Loucy (cell line): Measurements from ENCODE around the gene TOP1.

Experiments used
- H2AFZ ChIP-seq: fragments of 200-600 bp; sonication (generic); 2 replicates; pipeline ENCODE4 v1.6.0; 2016; ENCODE audit warnings: antibody characterized with exemption, mild to moderate bottlenecking, low read length, moderate library complexity
- H3F3A ChIP-seq: fragments of 200-600 bp; 2 replicates; pipeline ENCODE4 v1.6.0; 2016; ENCODE audit warnings: antibody characterized with exemption, low read depth, mild to moderate bottlenecking
- H3K27me3 ChIP-seq: fragments of 200-600 bp; sonication (generic); 2 replicates; pipeline ENCODE4 v1.6.1; 2014; ENCODE audit warnings: low read length, mild to moderate bottlenecking; ENCODE audit not compliant: insufficient read depth, poor library complexity, severe bottlenecking
- H3K36me3 ChIP-seq: fragments of 200-600 bp; sonication (generic); 2 replicates; pipeline ENCODE4 v1.6.1; 2016; ENCODE audit warnings: low read length; ENCODE audit not compliant: insufficient read depth
- H3K4me1 ChIP-seq: fragments of 200-600 bp; sonication (generic); 2 replicates; pipeline ENCODE4 v1.5.1; 2014; ENCODE audit warnings: low read length, mild to moderate bottlenecking; ENCODE audit not compliant: insufficient read depth, poor library complexity, severe bottlenecking
- H3K4me2 ChIP-seq: fragments of 200-600 bp; sonication (generic); 2 replicates; pipeline ENCODE4 v1.6.0; 2014; ENCODE audit warnings: antibody characterized with exemption, low read length, low read depth, mild to moderate bottlenecking; ENCODE audit not compliant: poor library complexity, severe bottlenecking
- H3K4me3 ChIP-seq: fragments of 200-600 bp; sonication (generic); 2 replicates; pipeline ENCODE4 v1.5.1; 2014; ENCODE audit warnings: low read length, mild to moderate bottlenecking, mixed read lengths; ENCODE audit not compliant: poor library complexity, severe bottlenecking
- H3K79me2 ChIP-seq: fragments of 200-600 bp; sonication (generic); 2 replicates; pipeline ENCODE4 v1.6.1; 2014; ENCODE audit warnings: low read length; ENCODE audit not compliant: insufficient read depth
- H3K9ac ChIP-seq: fragments of 200-600 bp; sonication (generic); 2 replicates; pipeline ENCODE4 v1.6.0; 2014; ENCODE audit warnings: mild to moderate bottlenecking, low read depth, low read length, moderate library complexity; ENCODE audit not compliant: poor library complexity, severe bottlenecking
- H3K9me2 ChIP-seq: fragments of 200-600 bp; sonication (generic); replicated peaks from 2 replicates; pipeline ENCODE4 v1.6.1; 2016; ENCODE audit warnings: low read depth, low read length, mixed read lengths
- H3K9me3 ChIP-seq: fragments of 200-600 bp; sonication (generic); 2 replicates; pipeline ENCODE4 v1.6.1; 2014; ENCODE audit warnings: mild to moderate bottlenecking, antibody characterized with exemption, low read length, low read depth; ENCODE audit not compliant: insufficient read depth
- H4K20me1 ChIP-seq: fragments of 200-600 bp; sonication (generic); 2 replicates; pipeline ENCODE4 v1.6.0; 2014; ENCODE audit warnings: antibody characterized with exemption, low read length, mild to moderate bottlenecking; ENCODE audit not compliant: insufficient read depth, poor library complexity, severe bottlenecking
- EZH2phosphoT487 ChIP-seq: fragments of 200-600 bp; IDR thresholded peaks from 2 replicates; pipeline ENCODE4 v1.6.1; 2018; ENCODE audit warnings: antibody characterized with exemption, mild to moderate bottlenecking, moderate library complexity, borderline replicate concordance
- TF ChIP-seq, protein P1 (sequence below): fragments of 200-600 bp; sonication (generic); conservative IDR thresholded peaks from 2 replicates; pipeline ENCODE4 v1.5.1; 2014; ENCODE audit warnings: mild to moderate bottlenecking, antibody characterized with exemption, low read length

Gene TOP1

DNA sequence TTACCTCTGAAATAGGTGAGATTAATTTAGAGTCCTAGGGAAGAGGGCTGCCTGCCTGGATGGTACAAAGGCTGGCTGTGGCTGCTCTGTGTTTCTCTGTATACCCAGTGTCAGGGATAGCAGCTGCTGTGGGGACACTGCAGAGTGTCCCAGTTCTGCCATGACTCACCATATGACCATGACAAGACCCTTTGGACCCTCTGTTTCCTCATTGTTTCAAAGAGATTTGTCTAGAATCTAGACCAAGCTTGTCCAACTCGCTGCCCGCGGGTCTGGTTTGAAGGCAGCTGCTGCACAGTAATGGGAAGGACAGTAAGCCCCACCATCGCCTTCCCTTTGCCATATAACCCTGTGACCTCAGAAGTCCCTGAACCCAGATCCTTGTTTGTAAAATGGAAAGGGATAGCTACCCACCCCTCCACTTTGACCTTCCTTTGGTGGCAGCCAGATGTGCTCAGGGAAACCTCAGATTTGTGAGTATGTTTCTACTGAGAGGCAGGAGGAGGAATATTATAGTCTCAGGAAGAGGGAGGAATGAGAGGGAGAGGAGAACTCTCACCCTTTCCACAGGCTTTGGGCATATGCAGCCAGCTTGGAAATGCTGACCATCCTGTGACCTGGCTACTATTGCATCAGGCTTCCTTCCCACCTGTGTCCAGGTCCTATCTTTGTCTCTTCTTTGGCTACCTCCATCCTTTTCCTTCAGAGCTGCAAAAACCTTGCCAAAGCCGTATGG lies 122.7 kb downstream of the TOP1 start:
- Histone ChIP-seq H3K79me2 (peaks cover 100% of the 10 kb centered on the region), H3K36me3 (peaks cover 13% of the 10 kb centered on the region; the same call in 1 of the 2 replicates), H4K20me1 (peaks cover 83% of the 10 kb centered on the region), H2AFZ (no peak overlapping the region), H3K4me3 (peak overlapping the region; percentile 41), H3K4me1 (peaks cover 93% of the 10 kb centered on the region), H3K9me2 (no peaks in the 10 kb centered on the region), H3K4me2 (peak overlapping the region; percentile 64), H3K27me3 (no peaks in the 10 kb centered on the region), H3K9ac (no peak overlapping the region), H3K9me3 (no peaks in the 10 kb centered on the region), H3F3A (no peaks in the 10 kb centered on the region)
- TF ChIP-seq, protein P1, sequence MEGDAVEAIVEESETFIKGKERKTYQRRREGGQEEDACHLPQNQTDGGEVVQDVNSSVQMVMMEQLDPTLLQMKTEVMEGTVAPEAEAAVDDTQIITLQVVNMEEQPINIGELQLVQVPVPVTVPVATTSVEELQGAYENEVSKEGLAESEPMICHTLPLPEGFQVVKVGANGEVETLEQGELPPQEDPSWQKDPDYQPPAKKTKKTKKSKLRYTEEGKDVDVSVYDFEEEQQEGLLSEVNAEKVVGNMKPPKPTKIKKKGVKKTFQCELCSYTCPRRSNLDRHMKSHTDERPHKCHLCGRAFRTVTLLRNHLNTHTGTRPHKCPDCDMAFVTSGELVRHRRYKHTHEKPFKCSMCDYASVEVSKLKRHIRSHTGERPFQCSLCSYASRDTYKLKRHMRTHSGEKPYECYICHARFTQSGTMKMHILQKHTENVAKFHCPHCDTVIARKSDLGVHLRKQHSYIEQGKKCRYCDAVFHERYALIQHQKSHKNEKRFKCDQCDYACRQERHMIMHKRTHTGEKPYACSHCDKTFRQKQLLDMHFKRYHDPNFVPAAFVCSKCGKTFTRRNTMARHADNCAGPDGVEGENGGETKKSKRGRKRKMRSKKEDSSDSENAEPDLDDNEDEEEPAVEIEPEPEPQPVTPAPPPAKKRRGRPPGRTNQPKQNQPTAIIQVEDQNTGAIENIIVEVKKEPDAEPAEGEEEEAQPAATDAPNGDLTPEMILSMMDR, result no peak
- no peak for TF ChIP-seq EZH2phosphoT487

DNA sequence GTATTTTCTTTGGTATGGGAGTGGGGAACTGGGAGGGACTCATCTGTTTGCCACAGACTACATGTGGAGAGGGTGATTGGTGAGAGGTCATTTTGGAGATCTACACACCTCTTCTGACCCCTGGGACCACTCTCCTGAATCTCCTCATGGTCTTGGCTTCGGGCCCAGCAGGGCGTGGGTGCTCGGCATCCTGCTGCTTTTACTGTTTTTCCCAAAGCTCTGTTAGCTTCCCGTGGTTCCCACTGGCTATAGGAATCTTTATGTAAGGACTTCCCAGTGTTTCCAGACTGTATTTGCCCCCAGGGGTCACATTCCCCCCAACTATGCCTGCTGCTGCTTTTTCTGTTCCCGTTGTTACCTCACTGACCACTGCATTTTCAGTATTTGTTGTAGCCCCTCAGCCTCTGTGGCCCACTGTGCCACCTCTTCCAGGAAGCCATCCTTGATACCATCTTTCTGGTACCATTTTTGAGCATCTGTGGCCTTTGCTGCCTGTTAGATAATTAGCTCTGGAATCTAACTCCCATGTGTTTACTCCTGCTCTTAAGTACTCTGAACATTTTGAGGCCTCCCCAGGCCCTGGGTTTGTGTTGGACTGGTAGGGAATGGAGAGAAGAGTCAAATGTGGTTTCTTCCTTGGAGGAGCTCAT lies 123.6 kb downstream of the TOP1 start:
- Histone ChIP-seq H3K4me3 (no peak overlapping the region), H3K27me3 (no peaks in the 10 kb centered on the region), H3F3A (0 out of 2 replicates have a peak, but pooled peaks cover under 1% of the 10 kb centered on the region), H4K20me1 (peaks cover 82% of the 10 kb centered on the region), H2AFZ (no peak overlapping the region), H3K4me2 (peak overlapping the region; percentile 4), H3K9me3 (no peaks in the 10 kb centered on the region), H3K4me1 (peaks cover 93% of the 10 kb centered on the region), H3K9me2 (no peaks in the 10 kb centered on the region), H3K79me2 (peaks cover 99% of the 10 kb centered on the region), H3K9ac (peak overlapping the region; percentile 3), H3K36me3 (peaks cover 13% of the 10 kb centered on the region; the same call in 1 of the 2 replicates)
- TF ChIP-seq, protein P1, result no peak
- TF ChIP-seq EZH2phosphoT487, result no peak

DNA sequence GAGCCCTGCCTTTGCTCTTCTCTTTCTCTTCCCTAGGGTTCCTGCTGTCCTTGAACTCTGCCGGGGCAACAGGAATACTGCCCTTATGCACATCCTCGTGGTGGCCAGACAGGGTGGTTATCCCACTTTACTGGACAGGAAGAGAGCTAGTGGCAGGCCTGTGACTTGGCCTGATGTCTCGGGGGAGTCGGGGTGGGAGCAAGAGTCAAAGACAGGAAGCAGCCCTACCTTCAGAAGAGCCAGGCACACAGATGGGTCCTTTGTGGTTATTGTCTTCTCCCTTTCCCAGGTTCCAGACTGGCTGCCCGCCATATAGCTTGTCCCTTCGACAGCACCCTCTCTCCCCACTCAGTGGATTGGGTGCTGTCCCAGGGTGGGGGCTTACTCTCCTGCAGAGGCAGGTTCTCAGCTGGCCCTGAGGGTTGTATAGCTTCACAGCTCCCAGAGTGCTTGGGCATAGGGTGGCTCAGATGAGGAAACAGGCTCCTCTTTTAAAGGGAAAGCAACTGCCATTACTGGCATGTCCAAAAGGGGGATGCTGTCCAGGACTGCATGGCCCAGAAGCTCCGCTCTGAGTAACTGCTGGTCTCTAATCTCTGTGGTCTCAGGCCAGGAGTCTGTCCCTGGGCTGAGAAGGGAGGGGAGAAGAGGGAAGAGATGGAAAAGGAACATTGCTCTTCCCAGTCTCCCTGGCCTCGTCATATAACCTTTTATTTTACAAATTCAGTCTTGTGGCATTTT lies 126.0 kb downstream of the TOP1 start:
- Histone ChIP-seq H3K9me3 (no peaks in the 10 kb centered on the region), H3K4me3 (peak overlapping the region; percentile 29), H3K4me2 (peak overlapping the region; percentile 52), H3K79me2 (peaks cover 99% of the 10 kb centered on the region), H3K9ac (peak overlapping the region; percentile 27), H3F3A (0 out of 2 replicates have a peak, but pooled peaks cover 6% of the 10 kb centered on the region), H3K27me3 (no peaks in the 10 kb centered on the region), H2AFZ (no peak overlapping the region), H4K20me1 (peaks cover 82% of the 10 kb centered on the region), H3K4me1 (peaks cover 90% of the 10 kb centered on the region), H3K9me2 (no peaks in the 10 kb centered on the region), H3K36me3 (peaks cover 13% of the 10 kb centered on the region; the same call in 1 of the 2 replicates)
- no peak for TF ChIP-seq EZH2phosphoT487
- TF ChIP-seq, protein P1, result no peak
